ENCODE results near the gene NECTIN1.

- TF ChIP-seq POLR2A (IDR thresholded peaks at IDR 0.05) = no peak
- TF ChIP-seq CTCF (IDR thresholded peaks at IDR 0.05) = no peak
Observed at GRCh38 chr11:119744577-119744976, 15.6 kb upstream of the NECTIN1 start.
